GOT3 (cell line): ENCODE measurements around the gene NLK.
"Not testable (repeated sequence)": the region's sequence is repeated elsewhere in the genome, so short reads cannot be mapped to it uniquely, and the experiment has no call there.

Experiments used
- DNase-seq: peaks from one replicate; lab custom pipeline; 2025; ENCODE audit warnings: mixed read lengths; lab: John Stamatoyannopoulos, UW

The NLK gene

DNA sequence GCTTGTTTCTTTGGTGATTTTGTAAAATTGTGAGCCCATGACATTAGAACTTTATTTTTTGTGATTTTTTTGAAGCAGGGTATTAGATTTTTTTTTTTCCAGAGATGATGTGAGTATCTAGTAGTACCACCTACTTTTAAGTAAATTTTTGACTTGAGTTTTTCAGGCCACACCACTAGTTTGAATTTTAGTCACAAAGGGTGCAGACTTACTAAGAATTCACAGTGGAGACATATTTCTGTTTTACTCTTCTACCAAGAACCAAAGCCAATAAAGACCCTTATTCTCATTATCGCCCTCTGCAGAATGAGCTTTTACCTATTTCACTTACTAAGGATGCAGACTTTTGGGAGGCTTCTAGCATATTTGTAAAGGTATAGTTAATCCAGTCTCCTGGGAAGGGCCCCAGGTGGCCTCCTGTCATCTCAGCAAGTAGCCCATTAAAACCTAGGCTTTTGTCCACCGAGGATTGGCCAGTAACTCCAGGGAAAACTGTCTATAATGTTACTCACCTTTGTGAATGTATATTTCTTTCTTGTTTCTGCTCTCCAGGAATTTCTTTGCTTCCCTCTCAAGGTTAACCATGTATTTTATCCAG lies 30.6 kb downstream of the NLK start:
- no peak for DNase-seq

DNA sequence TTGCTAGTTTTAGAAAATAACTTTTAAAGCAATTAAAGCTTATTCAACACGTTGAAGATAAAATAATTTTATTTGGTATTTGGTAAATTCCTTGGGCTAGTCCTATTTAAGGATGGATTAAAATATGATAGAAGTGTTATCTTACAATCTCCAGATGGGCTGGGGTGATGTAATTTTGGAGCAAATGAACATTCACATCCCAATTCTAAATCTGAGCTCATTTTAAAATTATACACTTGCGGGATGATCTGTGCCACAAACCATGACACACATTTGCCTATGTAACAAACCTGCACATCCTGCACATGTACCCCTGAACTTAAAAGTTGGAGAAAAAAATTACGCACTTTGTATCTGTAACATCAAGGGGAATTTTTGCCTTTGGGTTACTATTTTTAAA lies 31.5 kb downstream of the NLK start:
- no peak for DNase-seq

DNA sequence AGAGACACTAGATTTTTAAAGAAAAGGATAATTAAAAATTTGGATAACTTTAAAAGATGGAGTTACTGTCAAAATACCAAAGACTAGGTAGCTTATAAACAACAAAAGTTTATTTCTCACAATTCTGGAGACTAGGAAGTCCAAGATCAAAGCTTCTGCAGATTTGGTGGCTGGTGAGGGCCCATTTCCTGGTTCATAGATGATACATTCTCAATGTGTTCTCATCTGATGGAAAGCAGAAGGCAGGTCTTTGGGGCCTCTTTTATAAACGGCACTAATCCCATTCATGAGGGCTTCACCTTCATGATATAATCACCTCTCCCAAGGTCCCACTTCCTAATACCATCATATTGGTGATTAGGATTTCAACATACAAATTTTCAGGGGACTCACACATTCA lies 33.7 kb downstream of the NLK start:
- no peak for DNase-seq

DNA sequence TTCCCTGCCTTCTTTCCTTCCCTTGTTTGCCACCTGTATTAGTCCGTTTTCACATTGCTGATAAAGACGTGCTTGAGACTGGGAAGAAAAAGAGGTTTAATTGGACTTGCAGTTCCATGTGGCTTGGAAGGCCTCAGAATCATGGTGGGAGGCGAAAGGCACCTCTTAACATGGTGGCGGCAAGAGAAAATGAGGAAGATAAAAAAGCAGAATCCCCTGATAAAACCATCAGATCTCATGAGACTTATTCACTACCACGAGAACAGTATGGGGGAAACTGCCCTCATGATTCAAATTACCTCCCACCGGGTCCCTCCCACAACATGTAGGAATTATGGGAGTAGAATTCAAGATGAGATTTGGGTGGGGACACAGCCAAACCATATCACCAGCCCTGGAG lies 34.7 kb downstream of the NLK start:
- DNase-seq, result not testable (repeated sequence)

DNA sequence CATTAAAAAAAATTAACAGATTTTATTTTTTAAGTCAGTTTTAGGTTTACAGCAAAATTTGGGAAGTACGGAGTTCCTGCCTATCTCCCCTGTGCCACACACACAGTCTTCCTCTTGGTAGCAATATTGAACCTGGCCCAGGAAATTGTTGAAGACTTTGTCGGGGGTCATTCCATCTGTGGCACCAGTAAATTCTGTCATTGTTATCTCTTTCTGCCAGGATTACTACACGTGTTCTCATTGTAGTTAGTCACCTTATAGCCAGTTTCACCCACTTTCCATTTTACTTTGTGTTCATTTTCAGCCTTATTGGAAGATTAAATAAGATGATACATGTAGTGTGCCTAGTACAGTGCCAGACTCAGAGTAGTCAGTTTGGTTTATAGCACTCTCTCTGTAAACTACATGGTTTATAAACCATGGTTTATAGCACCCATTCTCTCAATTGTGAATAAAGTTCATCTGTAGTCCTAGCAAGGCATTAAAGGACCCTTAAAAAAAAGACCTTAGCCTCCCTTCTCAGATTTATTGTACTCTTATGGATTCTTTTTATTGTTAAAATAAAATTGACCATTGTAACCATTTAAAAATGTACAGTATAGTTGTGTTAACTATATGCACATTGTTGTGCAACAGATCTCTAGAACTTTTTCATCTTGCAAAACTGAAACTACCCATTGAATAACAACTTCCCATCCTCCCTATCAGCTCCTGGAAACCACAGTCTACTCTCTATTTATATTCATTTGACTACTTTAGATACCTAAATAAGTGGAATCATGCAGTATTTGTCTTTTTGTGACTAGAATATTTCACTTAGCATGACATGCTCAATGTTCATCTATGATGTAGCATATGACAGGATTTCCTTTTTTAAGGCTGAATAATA lies 36.1 kb downstream of the NLK start:
- no peak for DNase-seq

DNA sequence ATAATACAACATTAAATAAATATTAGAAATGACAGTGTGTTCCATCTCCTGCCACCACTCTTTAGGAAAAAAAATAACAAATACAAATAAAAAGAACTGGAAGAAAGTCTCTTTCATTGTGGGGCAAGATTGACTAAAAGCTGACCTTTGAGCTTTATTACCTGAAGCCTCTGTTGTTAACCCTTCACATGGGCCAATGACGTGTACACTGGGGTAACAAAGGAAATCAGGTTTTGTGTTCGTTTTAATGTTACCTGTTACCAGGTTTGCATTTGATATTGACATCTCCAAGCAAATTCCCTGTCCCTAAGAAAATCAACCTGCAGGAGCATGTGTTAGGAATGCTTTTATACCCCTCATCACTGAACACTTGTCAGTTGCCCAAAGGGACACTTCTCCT lies 39.0 kb downstream of the NLK start:
- DNase-seq, result no peak

DNA sequence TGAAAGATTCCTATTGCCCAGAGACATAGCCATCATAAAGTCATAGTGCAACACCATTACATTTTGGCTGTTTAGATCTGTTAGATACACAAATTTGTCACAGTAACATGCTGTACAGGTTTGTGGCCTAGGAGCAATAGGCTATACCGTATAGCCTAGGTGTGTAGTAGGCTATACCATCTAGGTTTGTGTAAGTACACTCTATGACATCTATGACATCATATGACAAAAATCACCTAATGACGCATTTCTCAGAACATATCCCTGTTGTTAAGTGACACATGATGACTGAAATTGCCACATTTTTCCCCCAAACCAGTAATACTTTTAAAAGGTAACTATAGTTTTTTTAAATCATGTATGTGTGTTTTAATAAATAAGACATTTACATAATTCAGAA lies 43.3 kb downstream of the NLK start:
- no peak for DNase-seq

DNA sequence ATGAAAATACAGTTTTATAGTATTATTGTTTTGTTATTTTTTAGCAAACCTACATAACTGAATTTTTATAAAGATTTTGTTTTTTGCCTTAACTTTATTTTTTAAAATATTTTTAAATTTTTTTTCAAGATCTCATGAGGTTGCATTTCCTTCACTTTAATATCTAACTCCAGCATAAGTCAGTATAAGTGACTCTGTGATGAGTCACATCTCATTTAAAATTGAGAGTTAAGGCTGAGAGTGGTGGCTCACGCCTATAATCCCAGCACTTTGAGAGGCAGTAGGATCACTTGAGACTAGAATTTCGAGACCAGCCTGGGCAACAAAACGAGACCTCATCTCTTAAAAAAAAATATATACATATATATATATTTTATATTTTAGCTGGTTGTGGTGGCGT lies 44.0 kb downstream of the NLK start:
- no peak for DNase-seq

DNA sequence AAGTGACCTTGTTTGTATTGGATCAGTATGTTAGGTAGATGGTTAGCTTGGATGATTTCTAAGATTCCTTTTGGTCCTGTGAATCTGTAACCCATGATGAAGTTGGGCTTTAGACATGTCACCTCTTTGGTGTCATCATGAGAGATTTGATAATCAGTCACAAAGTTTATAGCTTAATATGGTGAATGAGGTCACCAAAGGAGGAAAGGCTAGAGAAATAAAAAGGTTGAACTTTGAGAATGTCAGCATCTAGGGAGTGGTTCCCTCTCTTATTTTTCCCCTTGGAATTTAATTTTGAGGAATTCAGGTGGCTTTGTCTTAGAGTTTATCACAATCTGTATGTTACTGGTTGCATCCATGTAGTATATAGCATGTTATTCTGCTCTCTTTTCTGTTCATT lies 45.3 kb downstream of the NLK start:
- no peak for DNase-seq

DNA sequence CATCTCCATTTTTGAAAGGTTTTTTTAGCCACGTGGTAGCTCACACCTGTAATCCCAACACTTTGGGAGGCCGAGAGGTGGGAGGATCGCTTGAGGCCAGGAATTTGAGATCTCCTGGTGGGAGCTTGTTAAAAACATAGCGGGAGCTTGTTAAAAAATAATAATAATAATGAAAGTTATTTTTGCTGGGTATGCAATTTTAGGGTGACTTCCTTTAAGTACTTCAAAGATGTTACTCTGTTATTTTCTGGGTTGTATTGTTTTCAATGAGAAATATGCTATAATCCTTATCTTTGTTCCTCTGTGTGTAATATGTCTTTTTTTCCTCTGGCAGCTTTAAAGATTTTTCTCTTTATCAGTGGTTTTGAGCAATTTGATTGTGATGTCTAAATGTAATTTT lies 48.1 kb downstream of the NLK start:
- DNase-seq, result no peak

DNA sequence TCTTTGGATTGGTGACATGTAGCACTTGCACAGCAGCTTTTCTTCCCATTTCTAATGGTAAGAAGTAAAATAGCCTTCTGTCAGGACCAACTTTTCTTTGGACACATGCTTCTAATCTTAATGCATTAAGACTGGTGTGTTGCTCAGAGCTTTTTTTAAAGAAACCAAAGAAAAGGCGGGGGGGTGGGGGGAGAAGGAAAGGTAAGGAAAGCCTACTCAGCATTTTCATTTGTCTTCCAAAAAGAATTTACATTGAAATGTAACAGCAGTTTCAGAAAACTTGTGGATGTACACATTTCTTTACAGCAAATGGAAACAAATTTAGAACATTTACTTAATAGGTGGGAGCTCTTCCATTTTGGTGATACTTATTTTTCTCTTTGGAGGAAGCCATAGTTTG lies 49.6 kb downstream of the NLK start:
- no peak for DNase-seq

DNA sequence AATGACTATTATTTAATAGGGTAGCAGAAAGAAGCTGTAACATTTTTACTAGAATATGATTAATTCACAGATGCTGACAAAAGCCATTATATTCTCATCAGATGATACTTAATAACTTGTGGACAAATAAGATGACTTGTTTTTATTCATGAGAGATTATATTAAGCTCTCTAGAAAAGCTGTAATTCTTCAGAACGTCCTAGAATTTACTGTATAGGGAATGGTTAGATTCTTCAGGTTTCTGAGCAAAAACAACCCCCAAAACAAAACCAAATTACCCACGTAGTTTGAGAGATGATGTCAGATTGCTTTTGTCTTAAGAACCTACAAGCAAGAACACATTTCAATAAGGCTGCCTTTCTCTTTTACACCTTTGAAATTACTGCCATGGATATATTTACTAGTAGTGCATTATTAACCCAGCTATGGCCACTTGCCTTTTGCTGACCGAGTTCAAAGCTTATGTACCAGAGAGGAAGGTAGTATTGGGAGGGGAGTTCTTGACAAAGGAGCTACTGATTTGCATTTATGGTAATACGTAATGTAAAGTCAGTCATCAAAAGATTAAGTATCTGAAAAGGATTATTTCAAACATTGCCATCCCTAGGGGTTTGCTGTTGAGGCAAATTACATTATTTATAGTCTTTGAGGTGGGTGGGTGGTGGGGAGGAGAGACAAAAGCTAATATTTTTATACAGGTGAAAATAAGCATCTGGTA lies 51.7 kb downstream of the NLK start:
- no peak for DNase-seq

DNA sequence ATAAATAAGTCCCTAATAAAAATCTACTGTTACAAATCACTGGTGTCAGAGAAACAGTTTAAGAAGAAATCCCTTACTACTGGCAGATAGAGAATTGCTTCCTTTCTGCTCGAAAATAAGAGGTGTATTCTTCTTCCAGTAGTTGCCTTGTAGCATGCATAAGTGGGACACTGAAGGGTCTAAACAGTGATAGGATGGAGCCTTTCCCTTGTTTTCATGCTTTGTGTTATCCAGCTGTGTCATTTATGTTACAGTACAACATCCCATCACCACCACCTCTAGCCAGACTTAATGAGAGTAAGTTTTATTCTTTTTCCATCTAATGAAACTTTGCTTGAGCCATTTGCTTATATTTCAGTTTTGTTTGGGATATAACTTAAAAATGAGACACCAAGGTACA lies 54.3 kb downstream of the NLK start:
- DNase-seq, result no peak

DNA sequence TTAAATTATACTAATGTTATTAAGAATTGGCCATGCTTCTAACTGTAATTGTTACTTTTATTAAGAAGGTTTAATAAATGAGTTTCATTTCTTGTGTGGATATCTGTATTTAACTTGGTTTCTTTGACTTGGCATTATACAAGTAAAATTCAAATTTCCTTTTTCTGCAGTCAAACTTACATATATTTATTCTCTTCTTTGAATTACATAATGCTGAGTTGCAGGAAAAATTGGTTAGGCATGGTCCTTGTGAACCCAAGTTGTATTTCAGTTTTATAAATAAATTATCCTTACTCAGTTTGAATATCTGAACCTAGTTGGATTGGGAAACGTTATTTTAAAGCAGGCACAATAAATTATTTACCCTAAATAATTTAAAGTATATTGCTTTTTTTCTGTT lies 54.8 kb downstream of the NLK start:
- DNase-seq, result no peak

DNA sequence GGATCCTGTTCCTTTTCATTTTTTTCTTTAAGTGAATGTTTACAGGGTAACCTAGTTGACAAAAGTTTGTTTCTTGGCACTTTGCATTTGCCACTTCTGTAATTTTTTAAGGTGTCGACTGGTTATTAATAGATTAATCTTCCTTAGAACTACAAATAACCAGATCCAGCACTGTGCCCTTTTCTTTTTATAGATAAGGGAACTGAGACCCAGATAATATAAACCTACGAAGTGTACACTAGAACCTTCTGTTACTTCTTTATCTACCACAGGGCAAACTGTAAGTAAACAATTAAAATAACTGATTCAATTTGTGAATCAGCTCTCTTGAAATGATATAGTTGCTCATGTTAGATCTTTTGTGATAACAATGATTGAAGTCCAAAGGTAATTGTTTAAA lies 55.4 kb downstream of the NLK start:
- no peak for DNase-seq

DNA sequence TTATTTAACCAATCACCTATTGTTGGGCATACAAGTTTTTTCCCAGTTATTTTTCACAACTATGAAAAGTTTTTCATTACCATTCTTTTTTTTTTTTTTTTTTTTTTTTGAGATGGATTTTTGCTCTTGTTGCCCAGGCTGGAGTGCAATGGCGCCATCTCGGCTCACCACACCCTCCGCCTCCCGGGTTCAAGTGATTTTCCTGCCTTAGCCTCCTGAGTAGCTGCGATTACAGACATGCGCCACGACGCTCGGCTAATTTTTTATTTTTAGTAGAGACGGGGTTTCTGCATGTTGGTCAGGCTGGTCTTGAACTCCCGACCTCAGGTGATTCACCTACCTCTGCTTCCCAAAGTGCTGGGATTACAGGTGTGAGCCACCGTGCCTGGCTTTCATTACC lies 56.1 kb downstream of the NLK start:
- not testable (repeated sequence) for DNase-seq

DNA sequence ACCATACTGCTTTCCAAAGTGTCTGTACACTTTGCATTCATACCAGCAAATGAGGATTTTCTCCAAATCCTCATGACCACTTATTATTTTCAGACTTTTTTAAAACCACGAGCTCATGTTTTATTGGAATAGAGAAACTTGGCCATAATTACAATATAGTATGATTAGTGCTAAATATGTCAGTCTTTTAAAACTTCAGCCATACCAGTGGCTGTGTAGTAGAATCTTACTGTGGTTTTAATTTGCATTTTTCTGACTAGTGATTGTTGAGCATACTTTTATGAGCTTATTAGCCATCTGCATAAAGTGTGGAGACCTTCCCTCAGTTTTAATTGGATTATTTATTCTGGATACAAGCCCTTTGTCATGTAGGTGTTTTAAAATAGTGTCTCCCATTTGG lies 57.8 kb downstream of the NLK start:
- DNase-seq, result no peak

DNA sequence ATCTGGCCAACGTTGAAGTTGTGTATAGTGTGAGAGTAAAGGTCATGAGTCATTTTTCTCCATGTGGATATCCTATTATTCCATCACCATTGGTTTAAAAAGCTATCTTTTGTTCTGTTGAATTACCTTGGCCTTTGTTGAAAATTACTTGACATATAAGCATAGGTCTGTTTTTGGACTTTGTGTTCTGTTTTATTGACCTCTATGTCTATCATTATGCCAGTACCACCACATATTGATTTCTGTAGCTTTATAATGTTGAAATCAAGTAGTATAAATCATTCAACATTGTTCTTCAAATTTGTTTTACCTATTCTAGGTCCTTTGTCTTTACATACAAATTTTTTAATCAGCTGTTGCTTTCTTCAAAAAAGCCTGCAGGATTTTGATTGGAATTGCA lies 58.5 kb downstream of the NLK start:
- DNase-seq, result no peak

DNA sequence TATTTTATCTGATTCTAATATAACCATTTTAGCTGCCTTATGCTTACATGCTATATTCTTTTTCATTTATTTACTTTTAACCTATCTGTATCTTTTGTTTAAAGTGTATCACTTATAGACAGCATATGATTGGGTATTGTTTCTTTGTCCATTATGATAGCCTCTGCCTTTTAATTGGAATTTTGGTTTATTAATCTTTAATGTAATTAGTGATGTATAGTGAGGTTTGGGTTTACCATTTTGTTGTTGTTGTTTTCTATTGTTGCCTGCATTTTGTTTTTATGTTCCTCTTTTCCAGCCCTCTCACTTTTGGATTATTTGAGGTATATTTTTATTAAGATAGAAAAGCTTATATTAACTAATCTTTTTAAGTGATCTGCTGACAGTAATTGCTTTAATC lies 59.4 kb downstream of the NLK start:
- DNase-seq, result no peak

DNA sequence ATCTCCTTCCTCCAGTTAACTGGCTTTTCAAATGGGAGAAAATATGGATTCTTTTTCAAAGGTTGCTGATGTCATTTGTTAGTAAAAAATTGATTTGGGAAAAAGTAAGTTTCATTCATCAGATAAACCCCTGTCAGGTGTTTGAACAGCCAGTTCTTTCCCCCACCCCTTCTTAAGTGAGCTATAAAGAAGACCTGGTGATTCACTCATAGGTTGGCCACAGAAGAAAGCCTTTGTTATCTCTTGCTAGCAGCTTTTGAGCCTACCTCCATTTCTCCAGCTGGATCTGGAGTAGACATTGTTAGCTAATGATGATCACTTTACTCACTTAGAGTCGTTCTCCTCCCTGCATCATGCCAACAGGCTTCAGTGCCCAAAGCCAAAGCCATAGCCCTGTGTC lies 63.0 kb downstream of the NLK start:
- DNase-seq, result no peak

DNA sequence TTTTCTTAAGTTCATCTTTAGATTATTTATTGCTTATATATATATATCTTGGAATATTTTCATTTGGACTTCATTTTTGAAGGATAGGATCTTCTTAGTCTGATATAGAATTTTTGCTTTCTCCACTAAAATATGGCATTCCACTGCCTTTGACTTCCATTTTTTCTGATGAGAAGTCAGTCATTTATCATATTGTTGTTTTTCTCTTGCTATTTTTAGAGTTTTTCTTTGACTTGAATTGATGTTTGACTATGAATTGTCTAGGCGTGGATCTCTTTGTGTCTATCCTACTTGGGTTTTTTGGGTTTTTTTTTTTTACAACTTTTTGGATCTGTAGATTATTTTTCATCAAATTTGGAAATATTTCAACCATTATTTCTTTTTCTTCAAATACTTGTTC lies 67.7 kb downstream of the NLK start:
- DNase-seq, result no peak

DNA sequence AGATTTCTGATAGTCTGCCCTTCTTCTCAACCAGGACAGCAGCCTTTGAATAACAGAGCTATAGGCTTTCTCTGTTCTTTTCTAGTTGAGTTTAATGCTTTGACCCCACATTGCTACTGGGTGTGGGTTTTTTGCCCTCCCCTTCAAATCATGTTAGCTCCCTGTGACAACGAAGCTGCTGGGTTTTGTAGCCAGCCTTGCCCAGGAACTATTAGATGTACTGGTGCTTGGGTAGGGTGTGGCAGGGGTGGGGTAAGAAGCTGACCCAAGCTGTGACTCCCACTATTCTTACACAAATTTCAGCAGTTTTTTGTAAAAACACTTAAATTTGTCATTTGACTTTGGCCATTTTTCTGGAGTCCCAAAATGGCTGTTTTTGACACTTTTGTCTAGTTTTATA lies 69.7 kb downstream of the NLK start:
- DNase-seq, result no peak

DNA sequence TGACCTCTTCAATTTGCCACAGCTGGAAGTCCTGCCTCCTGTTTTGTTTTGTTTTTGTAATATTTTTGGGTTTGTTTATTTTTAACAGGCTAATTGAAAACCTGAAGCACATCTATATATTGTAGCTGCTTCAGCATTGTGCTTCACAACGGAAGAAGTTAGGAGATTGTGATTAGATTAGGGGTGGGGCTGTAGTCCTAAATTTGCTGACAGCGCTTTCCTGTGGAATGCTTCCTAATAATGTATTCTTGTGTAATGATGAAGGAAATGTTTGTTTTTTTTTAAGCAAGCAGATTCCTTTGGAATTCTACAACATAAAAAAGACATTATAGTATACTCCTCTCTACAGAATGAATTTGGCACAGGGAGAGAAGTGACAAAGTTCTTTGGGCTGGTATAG lies 70.1 kb downstream of the NLK start:
- DNase-seq, result no peak
